Thyroid gland (tissue), 4 donors: Measurements from ENCODE around the gene S1PR5.

Source experiments
- CTCF ChIP-seq, 6 experiments: fragments of 200-600 bp in 3 of 6; fragments of 450-650 bp in 3 of 6; sonication (generic) in 3 of 6; IDR thresholded peaks; one replicate each; pipeline ENCODE4 v1.5.1; 2016 to 2019; ENCODE audit warnings: antibody characterized with exemption in 6 of 6, mild to moderate bottlenecking in 2 of 6, inconsistent platforms in 1 of 6, moderate library complexity in 1 of 6
- POLR2A ChIP-seq, 2 donors: fragments of 450-650 bp; IDR thresholded peaks; one replicate each; pipeline ENCODE4 v1.6.1; 2017; ENCODE audit warnings: antibody characterized with exemption in 2 of 2, mild to moderate bottlenecking in 2 of 2, moderate library complexity in 1 of 2

GRCh38 chr19:10514211-10515145, 2.8 kb downstream of the S1PR5 start:
- no peak for TF ChIP-seq CTCF (IDR thresholded peaks at IDR 0.05)
- TF ChIP-seq POLR2A (IDR thresholded peaks at IDR 0.05): no peak
